ENCODE measurements around the gene SERINC2. TPM values are rescaled to one million over a fixed set of nuclear protein-coding genes. Genes with fewer than 3 reads are reported as not detected.

SERINC2 gene
- total RNA-seq, 1 experiment from 2014 or later, result 26.0 TPM

DNA sequence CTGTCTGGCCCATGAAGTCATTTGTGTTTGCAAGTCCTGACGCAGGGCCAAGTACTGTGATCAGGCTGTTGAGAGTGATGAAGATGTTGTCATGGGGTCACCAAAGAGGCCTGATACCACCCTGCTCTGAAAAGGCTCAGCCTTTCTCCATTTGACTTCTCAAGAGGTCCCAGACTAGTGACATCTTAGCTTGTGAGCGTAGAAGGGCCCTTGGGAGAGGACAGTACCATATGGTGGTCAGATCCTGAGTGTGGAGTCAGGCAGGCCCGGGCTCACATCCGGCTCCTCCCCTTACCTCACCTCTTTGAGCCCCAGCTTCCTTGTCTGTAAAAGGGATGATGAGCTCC is 29.6 kb downstream of the SERINC2 start:
- CTCF ChIA-PET, result interaction anchor here (0.7 to 2.7 kb wide), 4 partner anchors 21 to 257 kb away, joined by 3 to 15 read pairs (median 3); no protein-coding TSS in a partner anchor
- POLR2A ChIA-PET, result no interaction called here
- ATAC-seq (no peak), DNase-seq (ENCODE audit: low spot score) (no peak)
- Mint-ChIP-seq H3K27me3 (ENCODE audit: low read depth) (no peaks in the 10 kb centered on the region; the same call in none of the 2 replicates), H3K9me3 (peaks cover 20% of the 10 kb centered on the region), H3K36me3 (no peaks in the 10 kb centered on the region), H3K4me3 (no peak overlapping the region), H3K4me1 (no peaks in the 10 kb centered on the region), H3K27ac (no peak overlapping the region)
- TF ChIP-seq ZNF232 (CRISPR knock-in tag; IDR thresholded peaks at IDR 0.05) (no peak), SOX15 (CRISPR knock-in tag; IDR thresholded peaks at IDR 0.05) (no peak), FOXJ3 (CRISPR knock-in tag; IDR thresholded peaks at IDR 0.05; ENCODE audit: borderline replicate concordance) (no peak), ZNF671 (CRISPR knock-in tag; IDR thresholded peaks at IDR 0.05) (no peak), RORB (CRISPR knock-in tag; IDR thresholded peaks at IDR 0.05) (no peak), ATF1 (CRISPR knock-in tag; IDR thresholded peaks at IDR 0.05) (no peak)
- TF ChIP-seq, protein P1, sequence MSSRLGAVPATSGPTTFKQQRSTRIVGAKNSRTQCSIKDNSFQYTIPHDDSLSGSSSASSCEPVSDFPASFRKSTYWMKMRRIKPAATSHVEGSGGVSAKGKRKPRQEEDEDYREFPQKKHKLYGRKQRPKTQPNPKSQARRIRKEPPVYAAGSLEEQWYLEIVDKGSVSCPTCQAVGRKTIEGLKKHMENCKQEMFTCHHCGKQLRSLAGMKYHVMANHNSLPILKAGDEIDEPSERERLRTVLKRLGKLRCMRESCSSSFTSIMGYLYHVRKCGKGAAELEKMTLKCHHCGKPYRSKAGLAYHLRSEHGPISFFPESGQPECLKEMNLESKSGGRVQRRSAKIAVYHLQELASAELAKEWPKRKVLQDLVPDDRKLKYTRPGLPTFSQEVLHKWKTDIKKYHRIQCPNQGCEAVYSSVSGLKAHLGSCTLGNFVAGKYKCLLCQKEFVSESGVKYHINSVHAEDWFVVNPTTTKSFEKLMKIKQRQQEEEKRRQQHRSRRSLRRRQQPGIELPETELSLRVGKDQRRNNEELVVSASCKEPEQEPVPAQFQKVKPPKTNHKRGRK (CRISPR knock-in tag; IDR thresholded peaks at IDR 0.05; ENCODE audit: borderline replicate concordance), result no peak
- TF ChIP-seq, protein P2, sequence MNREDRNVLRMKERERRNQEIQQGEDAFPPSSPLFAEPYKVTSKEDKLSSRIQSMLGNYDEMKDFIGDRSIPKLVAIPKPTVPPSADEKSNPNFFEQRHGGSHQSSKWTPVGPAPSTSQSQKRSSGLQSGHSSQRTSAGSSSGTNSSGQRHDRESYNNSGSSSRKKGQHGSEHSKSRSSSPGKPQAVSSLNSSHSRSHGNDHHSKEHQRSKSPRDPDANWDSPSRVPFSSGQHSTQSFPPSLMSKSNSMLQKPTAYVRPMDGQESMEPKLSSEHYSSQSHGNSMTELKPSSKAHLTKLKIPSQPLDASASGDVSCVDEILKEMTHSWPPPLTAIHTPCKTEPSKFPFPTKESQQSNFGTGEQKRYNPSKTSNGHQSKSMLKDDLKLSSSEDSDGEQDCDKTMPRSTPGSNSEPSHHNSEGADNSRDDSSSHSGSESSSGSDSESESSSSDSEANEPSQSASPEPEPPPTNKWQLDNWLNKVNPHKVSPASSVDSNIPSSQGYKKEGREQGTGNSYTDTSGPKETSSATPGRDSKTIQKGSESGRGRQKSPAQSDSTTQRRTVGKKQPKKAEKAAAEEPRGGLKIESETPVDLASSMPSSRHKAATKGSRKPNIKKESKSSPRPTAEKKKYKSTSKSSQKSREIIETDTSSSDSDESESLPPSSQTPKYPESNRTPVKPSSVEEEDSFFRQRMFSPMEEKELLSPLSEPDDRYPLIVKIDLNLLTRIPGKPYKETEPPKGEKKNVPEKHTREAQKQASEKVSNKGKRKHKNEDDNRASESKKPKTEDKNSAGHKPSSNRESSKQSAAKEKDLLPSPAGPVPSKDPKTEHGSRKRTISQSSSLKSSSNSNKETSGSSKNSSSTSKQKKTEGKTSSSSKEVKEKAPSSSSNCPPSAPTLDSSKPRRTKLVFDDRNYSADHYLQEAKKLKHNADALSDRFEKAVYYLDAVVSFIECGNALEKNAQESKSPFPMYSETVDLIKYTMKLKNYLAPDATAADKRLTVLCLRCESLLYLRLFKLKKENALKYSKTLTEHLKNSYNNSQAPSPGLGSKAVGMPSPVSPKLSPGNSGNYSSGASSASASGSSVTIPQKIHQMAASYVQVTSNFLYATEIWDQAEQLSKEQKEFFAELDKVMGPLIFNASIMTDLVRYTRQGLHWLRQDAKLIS (CRISPR knock-in tag; IDR thresholded peaks at IDR 0.05; ENCODE audit: borderline replicate concordance), result no peak
- TF ChIP-seq, protein P3, sequence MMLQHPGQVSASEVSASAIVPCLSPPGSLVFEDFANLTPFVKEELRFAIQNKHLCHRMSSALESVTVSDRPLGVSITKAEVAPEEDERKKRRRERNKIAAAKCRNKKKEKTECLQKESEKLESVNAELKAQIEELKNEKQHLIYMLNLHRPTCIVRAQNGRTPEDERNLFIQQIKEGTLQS (CRISPR knock-in tag; conservative IDR thresholded peaks at IDR 0.05), result no peak
- TF ChIP-seq, protein P4, sequence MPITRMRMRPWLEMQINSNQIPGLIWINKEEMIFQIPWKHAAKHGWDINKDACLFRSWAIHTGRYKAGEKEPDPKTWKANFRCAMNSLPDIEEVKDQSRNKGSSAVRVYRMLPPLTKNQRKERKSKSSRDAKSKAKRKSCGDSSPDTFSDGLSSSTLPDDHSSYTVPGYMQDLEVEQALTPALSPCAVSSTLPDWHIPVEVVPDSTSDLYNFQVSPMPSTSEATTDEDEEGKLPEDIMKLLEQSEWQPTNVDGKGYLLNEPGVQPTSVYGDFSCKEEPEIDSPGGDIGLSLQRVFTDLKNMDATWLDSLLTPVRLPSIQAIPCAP (CRISPR knock-in tag; IDR thresholded peaks at IDR 0.05), result no peak
- TF ChIP-seq, protein P5, sequence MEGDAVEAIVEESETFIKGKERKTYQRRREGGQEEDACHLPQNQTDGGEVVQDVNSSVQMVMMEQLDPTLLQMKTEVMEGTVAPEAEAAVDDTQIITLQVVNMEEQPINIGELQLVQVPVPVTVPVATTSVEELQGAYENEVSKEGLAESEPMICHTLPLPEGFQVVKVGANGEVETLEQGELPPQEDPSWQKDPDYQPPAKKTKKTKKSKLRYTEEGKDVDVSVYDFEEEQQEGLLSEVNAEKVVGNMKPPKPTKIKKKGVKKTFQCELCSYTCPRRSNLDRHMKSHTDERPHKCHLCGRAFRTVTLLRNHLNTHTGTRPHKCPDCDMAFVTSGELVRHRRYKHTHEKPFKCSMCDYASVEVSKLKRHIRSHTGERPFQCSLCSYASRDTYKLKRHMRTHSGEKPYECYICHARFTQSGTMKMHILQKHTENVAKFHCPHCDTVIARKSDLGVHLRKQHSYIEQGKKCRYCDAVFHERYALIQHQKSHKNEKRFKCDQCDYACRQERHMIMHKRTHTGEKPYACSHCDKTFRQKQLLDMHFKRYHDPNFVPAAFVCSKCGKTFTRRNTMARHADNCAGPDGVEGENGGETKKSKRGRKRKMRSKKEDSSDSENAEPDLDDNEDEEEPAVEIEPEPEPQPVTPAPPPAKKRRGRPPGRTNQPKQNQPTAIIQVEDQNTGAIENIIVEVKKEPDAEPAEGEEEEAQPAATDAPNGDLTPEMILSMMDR (IDR thresholded peaks at IDR 0.05), result no peak
- TF ChIP-seq, protein P6, sequence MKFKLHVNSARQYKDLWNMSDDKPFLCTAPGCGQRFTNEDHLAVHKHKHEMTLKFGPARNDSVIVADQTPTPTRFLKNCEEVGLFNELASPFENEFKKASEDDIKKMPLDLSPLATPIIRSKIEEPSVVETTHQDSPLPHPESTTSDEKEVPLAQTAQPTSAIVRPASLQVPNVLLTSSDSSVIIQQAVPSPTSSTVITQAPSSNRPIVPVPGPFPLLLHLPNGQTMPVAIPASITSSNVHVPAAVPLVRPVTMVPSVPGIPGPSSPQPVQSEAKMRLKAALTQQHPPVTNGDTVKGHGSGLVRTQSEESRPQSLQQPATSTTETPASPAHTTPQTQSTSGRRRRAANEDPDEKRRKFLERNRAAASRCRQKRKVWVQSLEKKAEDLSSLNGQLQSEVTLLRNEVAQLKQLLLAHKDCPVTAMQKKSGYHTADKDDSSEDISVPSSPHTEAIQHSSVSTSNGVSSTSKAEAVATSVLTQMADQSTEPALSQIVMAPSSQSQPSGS (CRISPR knock-in tag; IDR thresholded peaks at IDR 0.05; ENCODE audit: borderline replicate concordance, low read depth), result no peak
- TF ChIP-seq, protein P7, sequence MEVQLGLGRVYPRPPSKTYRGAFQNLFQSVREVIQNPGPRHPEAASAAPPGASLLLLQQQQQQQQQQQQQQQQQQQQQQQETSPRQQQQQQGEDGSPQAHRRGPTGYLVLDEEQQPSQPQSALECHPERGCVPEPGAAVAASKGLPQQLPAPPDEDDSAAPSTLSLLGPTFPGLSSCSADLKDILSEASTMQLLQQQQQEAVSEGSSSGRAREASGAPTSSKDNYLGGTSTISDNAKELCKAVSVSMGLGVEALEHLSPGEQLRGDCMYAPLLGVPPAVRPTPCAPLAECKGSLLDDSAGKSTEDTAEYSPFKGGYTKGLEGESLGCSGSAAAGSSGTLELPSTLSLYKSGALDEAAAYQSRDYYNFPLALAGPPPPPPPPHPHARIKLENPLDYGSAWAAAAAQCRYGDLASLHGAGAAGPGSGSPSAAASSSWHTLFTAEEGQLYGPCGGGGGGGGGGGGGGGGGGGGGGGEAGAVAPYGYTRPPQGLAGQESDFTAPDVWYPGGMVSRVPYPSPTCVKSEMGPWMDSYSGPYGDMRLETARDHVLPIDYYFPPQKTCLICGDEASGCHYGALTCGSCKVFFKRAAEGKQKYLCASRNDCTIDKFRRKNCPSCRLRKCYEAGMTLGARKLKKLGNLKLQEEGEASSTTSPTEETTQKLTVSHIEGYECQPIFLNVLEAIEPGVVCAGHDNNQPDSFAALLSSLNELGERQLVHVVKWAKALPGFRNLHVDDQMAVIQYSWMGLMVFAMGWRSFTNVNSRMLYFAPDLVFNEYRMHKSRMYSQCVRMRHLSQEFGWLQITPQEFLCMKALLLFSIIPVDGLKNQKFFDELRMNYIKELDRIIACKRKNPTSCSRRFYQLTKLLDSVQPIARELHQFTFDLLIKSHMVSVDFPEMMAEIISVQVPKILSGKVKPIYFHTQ (CRISPR knock-in tag; IDR thresholded peaks at IDR 0.05), result no peak
